Measurements from ENCODE around the gene IRF9. TPM values are rescaled to one million over a fixed set of nuclear protein-coding genes. Genes with fewer than 3 reads are reported as not detected.

The IRF9 gene
- total RNA-seq, 1 experiment from 2014 or later = 8.1 TPM

DNA sequence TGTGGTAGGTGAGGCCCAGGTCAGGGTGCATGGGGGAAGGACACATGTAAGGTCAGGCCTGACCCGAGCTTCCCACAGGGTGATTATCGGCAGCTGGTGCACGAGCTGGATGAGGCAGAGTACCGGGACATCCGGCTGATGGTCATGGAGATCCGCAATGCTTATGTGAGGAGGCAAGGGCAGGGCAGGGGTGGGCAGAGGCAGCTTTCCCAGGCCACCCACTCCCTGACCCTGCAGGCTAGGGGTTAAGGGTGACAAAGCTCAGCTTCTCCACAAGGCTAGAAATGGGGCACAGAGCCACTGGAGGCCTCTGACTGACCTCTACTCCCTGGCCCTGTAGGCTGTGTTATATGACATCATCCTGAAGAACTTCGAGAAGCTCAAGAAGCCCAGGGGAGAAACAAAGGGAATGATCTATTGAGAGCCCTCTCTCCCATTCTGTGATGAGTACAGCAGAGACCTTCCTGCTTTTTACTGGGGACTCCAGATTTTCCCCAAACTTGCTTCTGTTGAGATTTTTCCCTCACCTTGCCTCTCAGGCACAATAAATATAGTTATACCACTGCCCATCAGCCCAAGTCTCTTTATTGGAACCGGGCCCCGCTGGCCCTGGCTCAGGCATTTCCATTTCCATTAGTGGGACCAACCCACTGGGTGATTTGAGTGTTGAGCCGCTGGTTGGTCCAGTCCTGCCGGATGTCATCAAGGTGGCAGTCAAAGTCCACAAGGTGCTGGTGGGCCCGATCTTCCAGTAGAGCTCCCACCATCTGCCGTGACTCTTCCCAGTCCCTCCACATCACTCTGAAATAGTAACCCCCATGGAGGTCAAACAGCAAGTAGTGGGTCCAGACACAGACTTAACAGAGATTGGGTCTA lies 22.4 kb upstream of the IRF9 start:
- no peak overlapping the region for H3K4me3 ChIP-seq (ENCODE audit: insufficient read depth, low read depth, low read length)
- peaks cover 2% of the 10 kb centered on the region; the same call in 1 of the 2 replicates for H3K27me3 ChIP-seq (ENCODE audit: control insufficient read depth, insufficient read depth, low read length)
- DNase-seq = no peak
- peaks cover 17% of the 10 kb centered on the region for H3K36me3 ChIP-seq (replicated peaks; ENCODE audit: control insufficient read depth, insufficient read depth, low read length)

- DNase-seq = no peak
- Histone ChIP-seq H3K27me3 (ENCODE audit: control insufficient read depth, insufficient read depth, low read length) (peaks cover 2% of the 10 kb centered on the region; the same call in 1 of the 2 replicates), H3K36me3 (replicated peaks; ENCODE audit: control insufficient read depth, insufficient read depth, low read length) (peaks cover 21% of the 10 kb centered on the region), H3K4me3 (ENCODE audit: insufficient read depth, low read depth, low read length) (no peak overlapping the region)
These were observed 21.7 kb upstream of the IRF9 start for GRCh38 chr14:24139272-24139934.

- peaks cover 2% of the 10 kb centered on the region; the same call in 1 of the 2 replicates for H3K27me3 ChIP-seq (ENCODE audit: control insufficient read depth, insufficient read depth, low read length)
- H3K36me3 ChIP-seq (replicated peaks; ENCODE audit: control insufficient read depth, insufficient read depth, low read length) = peaks cover 26% of the 10 kb centered on the region
- peak; percentile 99 for DNase-seq
- peak within 1 kb of the TSS; percentile 85 for H3K4me3 ChIP-seq (ENCODE audit: insufficient read depth, low read depth, low read length)
These were observed 19.8 kb upstream of the IRF9 start, which contains the start of gene EMC9 for GRCh38 chr14:24141097-24141880. EMC9 (minus strand) TSS chr14:24141591; CDS start chr14:24141304, 287 bp downstream.

DNA sequence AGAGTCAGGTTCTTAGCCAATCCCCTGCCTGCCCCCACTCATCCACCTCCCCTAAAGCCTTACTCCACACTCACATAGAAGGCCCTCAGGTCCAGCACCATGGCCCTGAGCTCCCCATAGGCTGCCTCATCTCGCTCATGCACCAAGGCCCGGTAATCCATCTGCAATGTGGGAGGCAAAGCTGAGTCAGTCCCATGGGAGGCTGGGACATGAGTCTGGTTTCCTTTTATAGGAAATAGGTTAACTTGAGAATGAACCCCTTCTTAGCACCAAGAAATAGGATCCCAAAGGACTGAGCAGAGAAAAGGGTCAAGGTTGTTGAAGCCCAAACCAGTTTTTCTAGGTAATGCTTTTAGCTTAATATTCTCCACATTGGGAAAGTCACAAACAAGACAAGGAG lies 17.6 kb upstream of the IRF9 start:
- no peak for DNase-seq
- peaks cover 20% of the 10 kb centered on the region for H3K36me3 ChIP-seq (replicated peaks; ENCODE audit: control insufficient read depth, insufficient read depth, low read length)
- no peak overlapping the region for H3K4me3 ChIP-seq (ENCODE audit: insufficient read depth, low read depth, low read length)
- H3K27me3 ChIP-seq (ENCODE audit: control insufficient read depth, insufficient read depth, low read length) = no peaks in the 10 kb centered on the region

- Histone ChIP-seq H3K4me3 (ENCODE audit: insufficient read depth, low read depth, low read length) (no peak overlapping the region), H3K36me3 (replicated peaks; ENCODE audit: control insufficient read depth, insufficient read depth, low read length) (peaks cover 17% of the 10 kb centered on the region), H3K27me3 (ENCODE audit: control insufficient read depth, insufficient read depth, low read length) (no peaks in the 10 kb centered on the region)
- no peak for DNase-seq
These were observed 16.6 kb upstream of the IRF9 start for GRCh38 chr14:24144451-24144850.

DNA sequence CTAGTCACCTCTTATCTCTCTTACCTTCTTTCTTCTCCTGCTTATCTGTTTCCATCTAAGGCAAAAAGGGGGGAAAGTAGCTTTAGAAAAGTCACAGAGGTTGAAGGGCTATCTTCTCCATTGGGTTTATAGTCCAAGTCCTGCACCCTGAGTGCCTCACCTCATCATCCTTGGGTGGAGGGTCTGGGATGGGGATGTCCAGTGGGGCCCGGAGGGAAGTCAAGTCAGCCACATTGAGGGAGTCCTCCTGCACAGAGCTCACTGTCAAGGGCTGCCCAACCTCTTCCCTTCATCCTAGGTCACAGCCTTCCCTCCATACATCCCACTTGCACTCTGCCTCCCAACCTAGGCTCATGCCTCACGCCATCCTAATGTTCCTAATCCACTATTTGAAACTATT lies 15.8 kb upstream of the IRF9 start:
- no peak for DNase-seq
- Histone ChIP-seq H3K36me3 (replicated peaks; ENCODE audit: control insufficient read depth, insufficient read depth, low read length) (peaks cover 19% of the 10 kb centered on the region), H3K27me3 (ENCODE audit: control insufficient read depth, insufficient read depth, low read length) (no peaks in the 10 kb centered on the region), H3K4me3 (ENCODE audit: insufficient read depth, low read depth, low read length) (no peak overlapping the region)

GRCh38 chr14:24145690-24146452 lies 15.2 kb upstream of the IRF9 start:
- peak overlapping the region; percentile 69 for H3K4me3 ChIP-seq (ENCODE audit: insufficient read depth, low read depth, low read length)
- DNase-seq = no peak
- H3K36me3 ChIP-seq (replicated peaks; ENCODE audit: control insufficient read depth, insufficient read depth, low read length) = peaks cover 23% of the 10 kb centered on the region
- no peaks in the 10 kb centered on the region for H3K27me3 ChIP-seq (ENCODE audit: control insufficient read depth, insufficient read depth, low read length)

DNA sequence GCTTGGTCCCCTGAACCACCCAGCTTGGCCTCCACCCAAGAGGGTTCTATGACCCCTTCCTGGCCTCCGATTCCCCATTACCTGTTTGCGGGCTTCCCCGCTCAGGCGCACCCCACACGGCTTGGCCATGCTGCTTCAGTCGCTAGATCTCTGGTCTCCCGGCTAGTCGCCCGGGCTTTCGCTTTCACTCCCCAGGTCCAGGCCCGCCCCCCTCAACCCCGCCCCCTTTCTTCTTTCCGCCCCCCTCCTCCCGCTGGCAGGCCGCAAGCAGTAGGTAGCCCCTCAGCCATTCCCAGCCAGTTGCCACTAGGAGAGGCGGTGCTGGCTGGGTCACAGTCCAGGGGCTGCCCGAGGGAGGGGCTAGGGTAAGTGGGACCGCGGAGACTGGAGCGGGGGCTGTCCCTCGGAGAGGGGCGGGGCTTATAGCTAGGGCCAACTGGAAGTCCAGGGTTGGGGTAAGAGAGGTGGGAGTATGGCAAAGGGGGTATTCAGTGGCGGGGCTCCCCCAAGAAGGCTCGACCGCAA lies 14.6 kb upstream of the IRF9 start, which contains the start of gene PSME2:
Gene PSME2 (minus strand): TSS at position 158 of the 525 bp plus-strand sequence. CDS start 29 bp downstream, at position 129.
- Histone ChIP-seq H3K27me3 (ENCODE audit: control insufficient read depth, insufficient read depth, low read length) (no peaks in the 10 kb centered on the region), H3K36me3 (replicated peaks; ENCODE audit: control insufficient read depth, insufficient read depth, low read length) (peaks cover 29% of the 10 kb centered on the region), H3K4me3 (ENCODE audit: insufficient read depth, low read depth, low read length) (peak within 1 kb of the TSS; percentile 84)
- peak; percentile 99 for DNase-seq

GRCh38 chr14:24146978-24147760 lies 13.9 kb upstream of the IRF9 start, which contains the start of gene RNF31:
RNF31 (plus strand) TSS chr14:24147498; CDS start chr14:24147699, 201 bp downstream.
- H3K27me3 ChIP-seq (ENCODE audit: control insufficient read depth, insufficient read depth, low read length) = no peaks in the 10 kb centered on the region
- H3K36me3 ChIP-seq (replicated peaks; ENCODE audit: control insufficient read depth, insufficient read depth, low read length) = peaks cover 34% of the 10 kb centered on the region
- peak; percentile 99 for DNase-seq
- H3K4me3 ChIP-seq (ENCODE audit: insufficient read depth, low read depth, low read length) = peak within 1 kb of the TSS; percentile 84

- H3K4me3 ChIP-seq (ENCODE audit: insufficient read depth, low read depth, low read length) = peak overlapping the region; percentile 84
- no peaks in the 10 kb centered on the region for H3K27me3 ChIP-seq (ENCODE audit: control insufficient read depth, insufficient read depth, low read length)
- DNase-seq = no peak
- H3K36me3 ChIP-seq (replicated peaks; ENCODE audit: control insufficient read depth, insufficient read depth, low read length) = peaks cover 35% of the 10 kb centered on the region
These were observed 13.2 kb upstream of the IRF9 start for GRCh38 chr14:24147761-24148428.

DNA sequence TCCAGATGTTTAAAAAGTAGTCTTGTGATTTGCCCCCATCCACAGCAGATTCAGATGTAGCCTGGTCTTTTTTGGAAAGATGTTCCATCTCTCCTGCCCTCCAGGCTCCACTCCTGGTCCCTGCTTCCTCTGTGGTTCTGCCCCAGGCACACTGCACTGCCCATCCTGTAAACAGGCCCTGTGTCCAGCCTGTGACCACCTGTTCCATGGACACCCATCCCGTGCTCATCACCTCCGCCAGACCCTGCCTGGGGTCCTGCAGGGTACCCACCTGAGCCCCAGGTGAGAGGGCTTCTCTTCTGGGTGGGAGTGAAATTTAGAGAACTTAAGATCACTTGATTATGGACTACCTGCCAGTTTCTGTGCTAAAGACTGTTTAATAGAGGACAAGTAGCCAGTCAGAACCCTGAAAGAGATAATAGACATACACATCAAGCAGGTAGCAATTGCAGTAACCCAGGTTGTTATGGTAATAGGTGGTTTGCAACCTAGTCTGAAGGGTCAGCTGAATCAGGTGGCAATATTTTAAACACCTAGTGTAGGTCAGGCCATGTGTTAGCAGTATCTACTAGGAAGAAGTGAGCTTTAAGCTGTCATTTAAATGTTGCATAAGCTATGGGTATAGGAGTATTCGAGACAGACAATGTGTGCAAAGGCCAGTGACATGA lies 11.6 kb upstream of the IRF9 start:
- no peak for DNase-seq
- Histone ChIP-seq H3K27me3 (ENCODE audit: control insufficient read depth, insufficient read depth, low read length) (no peaks in the 10 kb centered on the region), H3K4me3 (ENCODE audit: insufficient read depth, low read depth, low read length) (no peak overlapping the region), H3K36me3 (replicated peaks; ENCODE audit: control insufficient read depth, insufficient read depth, low read length) (peaks cover 34% of the 10 kb centered on the region)

DNA sequence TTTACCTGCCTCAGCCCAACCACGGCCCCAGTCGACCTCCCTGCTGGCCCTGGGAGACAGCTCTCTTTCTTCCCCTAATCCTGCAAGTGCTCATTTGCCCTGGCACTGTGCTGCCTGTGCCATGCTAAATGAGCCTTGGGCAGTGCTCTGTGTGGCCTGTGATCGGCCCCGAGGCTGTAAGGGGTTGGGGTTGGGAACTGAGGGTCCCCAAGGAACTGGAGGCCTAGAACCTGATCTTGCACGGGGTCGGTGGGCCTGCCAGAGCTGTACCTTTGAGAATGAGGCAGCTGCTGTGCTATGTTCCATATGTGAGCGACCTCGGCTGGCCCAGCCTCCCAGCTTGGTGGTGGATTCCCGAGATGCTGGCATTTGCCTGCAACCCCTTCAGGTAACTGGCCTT lies 11.0 kb upstream of the IRF9 start:
- H3K36me3 ChIP-seq (replicated peaks; ENCODE audit: control insufficient read depth, insufficient read depth, low read length) = peaks cover 36% of the 10 kb centered on the region
- H3K4me3 ChIP-seq (ENCODE audit: insufficient read depth, low read depth, low read length) = no peak overlapping the region
- no peak for DNase-seq
- H3K27me3 ChIP-seq (ENCODE audit: control insufficient read depth, insufficient read depth, low read length) = no peaks in the 10 kb centered on the region
